HG02870 (cell line): Measurements from ENCODE around the gene ZIC5.
"Not testable (repeated sequence)": the region's sequence is repeated elsewhere in the genome, so short reads cannot be mapped to it uniquely, and the experiment has no call there.

Experiments used
- ATAC-seq: cut with Tn5 transposase; IDR thresholded peaks from one replicate; pipeline ENCODE4 v1.9.1; 2021; ENCODE audit warnings: mild to moderate bottlenecking, moderate library complexity; ENCODE audit not compliant: unreplicated experiment

ZIC5 gene

DNA sequence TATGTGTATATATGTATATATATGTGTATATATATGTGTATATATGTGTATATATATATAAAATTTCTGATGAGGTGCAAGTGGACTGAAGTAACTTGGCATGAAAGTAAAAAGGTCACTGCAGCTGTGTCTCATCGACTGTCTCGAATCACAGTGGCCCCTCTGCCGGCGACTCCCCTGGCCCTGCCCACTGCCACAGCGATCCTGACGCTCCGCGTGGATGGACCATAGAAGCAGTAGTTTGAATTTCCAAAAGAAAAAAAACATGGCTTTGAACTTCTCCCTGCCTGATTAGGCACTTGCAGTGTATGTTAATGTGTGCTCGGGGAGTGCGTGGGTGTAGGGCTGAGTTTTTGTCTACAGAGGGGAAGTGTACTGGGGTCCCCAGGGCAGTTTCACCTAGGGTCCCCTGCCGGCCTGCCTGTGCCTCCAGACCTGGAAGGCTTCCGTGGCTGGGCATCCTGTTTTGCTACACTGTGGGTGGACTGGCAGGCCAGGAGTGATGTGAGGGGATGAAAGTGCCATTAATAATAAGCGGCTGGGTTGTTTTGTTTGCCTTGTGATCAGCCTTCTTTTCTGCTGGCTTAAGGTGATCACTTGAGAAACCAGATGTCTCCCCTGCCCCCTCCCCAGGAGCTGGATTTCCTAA lies 10.8 kb downstream of the ZIC5 start:
- no peak for ATAC-seq

DNA sequence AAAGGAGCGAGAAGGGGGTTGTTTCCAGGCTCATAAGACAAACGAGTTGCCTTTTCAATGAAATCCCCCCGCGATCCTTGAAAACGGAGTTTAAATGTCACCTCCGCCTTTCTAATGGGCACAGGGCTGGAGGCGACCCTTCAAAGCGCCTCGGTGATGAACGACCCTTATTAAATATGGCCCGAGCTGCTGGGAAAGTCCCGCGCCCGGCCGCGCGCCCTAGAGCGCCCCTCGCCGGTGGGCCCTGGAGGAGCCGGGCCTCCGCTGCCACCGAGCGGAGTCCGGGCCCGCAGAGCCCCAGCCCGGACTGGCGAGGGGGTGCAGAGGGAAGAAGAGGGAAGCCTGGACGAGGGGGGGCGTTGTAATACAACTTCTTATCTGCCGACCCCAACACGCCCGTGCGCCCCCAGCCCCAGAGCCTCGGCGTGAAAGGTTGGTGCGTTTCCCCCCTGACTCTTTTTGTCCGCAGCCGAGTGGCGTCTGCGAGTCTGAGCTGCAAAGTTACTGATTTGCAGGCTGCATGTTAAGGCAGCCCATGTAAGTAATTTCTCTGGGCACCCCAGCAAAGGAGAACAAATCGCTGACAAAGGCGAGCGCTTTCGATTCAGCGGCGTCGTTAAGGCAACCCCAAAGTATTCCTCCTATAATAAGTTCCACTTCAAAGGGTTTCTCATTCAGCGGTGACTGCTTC lies 11.9 kb downstream of the ZIC5 start:
- no peak for ATAC-seq

DNA sequence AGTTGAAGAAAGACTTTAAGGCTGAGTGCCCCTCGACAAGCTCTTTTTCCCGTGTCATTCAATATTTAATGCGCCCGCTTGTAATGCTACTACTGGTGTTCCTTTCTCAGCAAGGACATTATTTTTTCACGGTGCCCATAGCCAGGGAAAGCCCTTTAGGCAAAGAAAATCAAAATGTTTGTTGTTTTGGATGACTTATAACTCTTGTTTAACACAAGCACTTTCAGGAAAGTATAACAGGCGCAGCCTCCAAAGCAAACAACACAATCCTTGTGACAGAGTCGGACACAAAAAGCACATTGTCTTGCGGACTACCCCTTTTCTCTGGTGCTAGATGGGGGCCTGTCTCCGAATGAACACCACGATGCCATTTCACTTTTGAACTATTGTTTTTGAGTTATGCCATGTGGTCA lies 12.4 kb downstream of the ZIC5 start:
- ATAC-seq: no peak

DNA sequence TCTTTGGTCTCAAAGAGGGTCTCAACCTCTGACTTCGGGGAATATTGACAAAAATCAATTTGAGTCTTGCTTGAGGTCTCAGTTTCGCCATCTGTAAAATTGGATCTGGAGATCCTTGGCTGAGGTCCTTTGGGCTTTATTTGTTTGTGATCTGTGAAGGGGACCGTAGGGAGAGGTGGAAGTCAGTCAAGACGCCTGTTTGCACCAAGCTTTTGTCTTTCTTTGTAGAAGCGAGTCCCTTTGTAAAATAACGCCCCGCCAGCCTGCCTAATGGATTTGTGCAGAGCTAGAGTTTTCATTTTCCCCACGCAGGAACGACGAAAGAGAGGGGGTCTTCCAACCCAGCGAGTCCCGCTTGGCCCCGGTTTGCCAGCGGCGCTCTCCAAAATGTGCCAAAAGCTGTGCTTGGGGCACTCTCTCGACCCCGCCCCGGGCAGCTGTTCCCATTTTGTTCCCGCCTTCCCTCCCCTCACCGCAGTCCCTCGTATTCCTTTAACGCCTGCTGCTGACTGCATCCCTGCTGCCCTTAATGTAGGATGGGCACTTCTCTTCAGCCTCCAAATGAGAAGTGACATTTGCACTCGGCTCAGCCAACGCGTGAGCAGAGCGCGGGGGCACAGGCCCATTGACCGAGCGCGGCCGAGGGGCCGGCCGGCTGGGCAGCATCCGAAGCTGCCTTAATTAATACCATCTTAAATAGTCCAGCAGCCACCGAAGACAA lies 13.0 kb downstream of the ZIC5 start:
- ATAC-seq: no peak

DNA sequence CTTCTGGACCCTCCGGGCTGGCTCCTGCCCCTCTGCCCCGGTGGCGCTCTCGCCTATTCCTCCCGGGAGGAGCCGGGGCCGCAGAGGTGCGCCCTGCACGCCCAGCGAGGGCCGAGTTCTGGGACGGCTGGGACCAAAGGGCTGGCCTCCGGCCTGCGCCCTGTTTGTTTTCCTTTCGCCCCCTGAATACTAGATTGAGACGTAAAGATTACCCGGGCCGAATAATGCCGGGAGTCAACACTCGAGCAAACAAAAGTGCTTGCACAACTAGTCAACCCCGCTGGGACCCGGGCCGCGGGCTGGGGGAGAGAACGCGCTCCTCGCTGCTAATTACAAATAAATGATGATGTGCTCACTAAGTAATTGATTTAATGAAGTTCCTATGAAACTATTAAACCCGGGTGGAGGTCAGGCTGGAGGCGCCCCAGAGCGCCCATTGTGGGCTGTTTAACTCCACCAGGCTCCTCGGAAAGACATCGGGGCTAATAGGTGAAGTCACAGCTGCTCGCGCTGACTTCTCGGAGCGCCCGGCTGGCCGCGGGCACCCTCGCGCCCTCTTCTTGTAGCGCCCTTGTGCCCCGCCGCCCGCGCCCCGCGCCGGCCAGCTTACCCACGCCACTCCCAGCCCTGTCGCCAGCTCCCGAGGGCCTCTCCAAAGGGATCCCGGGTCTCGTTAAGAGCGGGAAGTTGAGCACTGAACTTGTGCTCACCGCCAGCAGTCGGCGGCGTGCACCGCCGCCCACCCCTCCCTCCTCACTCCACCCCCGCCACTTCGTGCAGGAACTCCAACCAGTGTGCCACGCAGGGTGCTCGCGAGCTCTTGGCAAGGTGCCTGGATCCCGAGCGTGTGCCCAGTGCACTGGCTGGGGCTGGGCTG lies 14.9 kb downstream of the ZIC5 start:
- no peak for ATAC-seq

DNA sequence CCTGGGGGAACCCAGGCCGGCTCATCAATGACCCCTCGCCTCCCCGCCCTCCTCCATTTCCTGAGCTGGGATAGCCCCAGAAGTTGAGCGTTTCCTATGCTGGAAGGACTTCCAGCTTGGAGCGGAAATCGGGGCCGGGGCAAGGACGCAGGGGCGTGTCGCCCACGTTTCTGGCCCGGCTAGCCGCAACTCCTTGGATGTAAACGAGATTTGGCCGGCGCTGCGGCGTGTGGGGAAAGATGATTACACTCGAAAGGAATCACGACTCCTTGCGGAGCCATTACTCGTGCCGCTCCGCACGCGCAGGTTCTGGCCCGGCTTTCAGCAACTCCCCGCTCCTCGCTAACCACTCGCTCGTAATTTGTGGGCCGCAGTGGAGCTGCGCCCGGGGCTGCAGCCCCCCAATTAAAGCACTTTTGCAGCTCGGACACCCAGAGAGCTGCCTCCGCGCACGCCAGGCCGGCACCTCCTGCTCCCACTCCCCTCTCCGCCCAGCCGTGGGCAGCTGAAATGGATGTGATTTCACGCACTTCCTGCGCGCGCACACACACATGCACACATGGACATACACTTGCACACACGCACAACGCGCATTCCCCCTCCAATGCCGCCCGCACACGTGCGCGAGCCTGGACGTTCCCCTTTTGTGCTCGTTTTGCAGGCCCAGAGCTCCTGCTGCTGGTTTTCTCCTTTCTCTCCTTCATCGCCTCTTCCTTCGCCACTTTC lies 15.7 kb downstream of the ZIC5 start:
- no peak for ATAC-seq

DNA sequence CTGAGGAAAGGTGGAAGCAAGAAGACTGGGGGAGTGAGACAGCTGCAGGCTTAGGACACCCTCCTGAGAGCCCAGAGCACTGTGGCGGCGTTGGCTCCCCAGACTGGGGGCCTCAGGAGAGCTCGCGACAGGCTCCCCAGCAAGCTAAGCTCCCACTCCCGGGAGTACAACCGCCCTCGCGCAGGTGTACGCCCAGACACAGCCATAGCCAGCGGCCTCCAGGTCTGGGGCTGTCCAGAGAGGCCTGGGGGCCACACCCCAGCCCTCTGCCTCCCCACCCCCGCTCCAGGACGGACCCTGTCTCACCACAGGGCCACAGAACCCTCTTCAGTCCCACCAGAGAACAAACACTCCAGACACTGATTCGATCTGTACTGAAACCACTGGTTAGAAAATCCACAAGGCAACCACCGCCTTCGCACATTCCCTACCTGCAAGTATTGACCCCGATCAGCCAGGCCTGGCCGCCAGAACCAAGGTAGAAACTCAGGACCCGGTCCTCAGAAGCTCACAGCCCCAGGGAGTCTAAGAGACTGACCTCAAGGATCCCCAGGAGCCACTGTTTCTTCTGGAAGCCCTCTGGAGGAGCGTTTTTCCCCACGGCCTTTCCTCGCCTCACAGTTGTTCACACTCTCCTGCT lies 16.3 kb downstream of the ZIC5 start:
- ATAC-seq: no peak

DNA sequence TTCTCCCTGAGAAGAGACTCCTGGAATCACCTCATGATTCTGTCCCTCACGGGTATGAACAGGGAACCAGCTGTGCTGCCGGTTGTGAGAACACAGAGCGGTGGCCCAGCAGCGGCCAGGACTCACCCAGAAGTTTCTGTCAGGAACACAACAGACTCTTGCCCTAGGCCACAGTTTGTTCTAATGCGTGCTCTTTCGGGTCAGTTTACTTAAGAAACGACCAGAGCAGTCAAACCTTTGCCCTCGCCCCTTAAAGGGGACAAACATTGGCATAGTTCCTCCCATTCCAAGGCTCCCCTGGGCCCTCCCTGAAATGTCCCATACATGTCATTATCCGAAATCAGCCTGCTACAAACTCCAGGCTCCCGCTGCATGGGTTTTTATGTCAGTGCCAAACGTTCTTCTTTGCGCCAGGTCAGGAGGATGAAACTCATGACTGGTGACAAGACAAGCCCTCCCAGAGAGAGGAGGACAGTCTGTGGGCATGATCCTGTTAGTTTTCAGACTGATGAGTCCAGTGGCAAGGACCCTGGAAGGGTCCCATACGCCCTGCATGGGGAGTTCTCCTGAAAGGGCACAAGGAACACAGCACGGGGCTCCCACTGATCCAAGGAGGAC lies 18.3 kb downstream of the ZIC5 start:
- ATAC-seq: no peak

DNA sequence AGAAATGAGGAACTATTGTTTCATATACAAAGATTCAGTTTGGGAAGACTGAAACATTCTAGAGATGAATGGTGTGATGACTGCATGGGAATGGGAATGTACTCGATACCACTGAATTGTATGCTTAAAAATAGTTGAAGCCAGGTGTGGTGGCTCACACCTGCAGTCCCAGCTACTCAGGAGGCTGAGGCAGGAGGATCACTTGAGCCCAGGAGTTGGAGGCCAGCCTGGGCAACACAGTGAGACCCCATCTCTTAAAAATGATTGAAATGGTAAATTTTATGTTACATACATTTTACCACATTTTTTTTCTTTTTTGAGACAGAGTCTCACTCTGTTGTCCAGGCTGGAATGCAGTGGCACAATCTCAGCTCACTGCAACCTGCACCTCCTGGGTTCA lies 19.9 kb downstream of the ZIC5 start:
- not testable (repeated sequence) for ATAC-seq

DNA sequence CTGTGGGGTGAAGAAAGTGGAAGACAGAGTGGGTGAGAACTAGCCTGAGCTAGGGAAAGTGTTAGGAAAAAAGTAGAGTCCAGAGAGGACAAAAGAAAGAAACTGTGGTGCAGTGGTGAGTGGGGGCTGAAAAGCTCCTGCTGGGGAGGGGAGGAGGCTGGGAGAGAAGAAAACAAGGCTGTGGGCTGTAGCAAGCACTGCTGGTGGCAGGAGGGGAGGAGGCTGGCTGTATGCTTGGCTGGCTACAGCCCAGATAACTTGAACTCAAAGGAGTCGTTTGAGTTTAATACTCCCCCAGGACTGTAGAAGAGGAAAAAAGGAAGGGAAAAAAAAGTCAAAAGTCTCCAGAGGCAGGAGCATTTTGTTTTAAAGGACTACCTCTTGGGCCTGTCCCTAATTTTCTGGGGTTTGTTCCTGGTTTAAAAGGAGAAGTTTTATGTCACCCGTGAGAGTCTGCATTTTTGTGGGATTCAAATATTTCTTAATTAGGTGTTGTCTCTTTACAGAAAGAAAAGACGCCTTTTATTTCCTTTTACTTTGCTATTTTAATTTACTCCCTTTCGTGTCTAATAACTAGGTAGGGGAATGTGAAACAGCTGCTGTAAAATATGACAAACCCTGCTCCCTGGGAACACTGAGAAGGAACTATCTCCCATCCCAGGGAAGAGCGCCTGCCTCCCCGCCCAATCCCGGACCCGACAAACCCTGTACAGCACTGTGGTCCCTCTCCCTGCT lies 21.7 kb downstream of the ZIC5 start:
- ATAC-seq: no peak

DNA sequence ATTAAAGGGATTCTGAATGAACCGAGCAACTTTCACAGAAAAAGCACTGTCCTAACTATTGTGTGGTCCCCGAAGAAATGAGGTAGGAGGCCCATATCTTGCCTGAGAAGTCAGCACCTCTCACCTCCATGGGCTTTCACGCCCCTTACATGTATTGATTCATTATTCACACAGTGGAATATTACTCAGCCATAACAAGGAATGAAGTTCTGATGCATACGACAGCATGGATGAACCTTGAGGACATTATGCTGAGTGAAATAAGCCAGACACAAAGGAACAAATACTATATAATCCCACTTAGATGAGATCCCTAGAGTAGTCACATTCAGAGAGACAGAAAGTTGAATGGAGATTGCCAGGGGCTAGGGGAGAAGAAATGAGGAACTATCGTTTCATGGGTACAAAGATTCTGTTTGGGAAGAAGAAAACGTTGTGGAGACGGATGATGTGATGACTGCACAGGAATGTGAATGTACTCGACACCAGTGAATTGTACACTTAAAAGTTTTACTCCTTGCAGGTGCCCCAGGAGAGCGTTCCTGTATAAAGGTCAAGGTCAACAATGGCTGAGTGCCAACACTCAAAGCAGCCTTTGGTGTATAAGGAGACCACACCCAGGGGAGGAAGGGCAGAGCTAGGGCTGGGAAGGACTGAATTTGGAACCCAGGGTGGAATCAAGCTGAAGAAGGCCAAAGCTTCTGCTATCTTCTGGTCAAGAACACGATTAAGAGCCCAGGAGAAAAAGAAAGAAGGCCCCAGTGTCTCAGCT lies 22.5 kb downstream of the ZIC5 start:
- ATAC-seq: no peak

DNA sequence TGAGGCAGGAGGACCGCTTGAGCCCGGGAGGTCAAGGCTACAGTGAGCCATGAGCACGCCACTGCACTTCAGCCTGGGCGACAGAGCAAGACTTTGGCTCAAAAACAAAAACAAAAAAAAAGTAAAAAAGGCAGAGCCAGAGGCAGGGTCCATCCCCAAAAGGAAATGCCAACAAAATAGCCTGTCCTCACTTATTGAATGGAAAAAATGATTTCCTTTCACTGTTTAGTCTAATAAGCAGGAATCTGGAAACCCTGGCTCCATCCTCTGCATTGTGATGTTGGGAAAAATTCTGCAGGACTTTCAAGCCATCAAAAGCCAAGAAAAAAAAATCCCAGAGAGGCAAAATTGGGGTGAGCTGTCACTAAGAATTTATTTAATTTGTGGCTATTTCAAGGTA lies 23.2 kb downstream of the ZIC5 start:
- no peak for ATAC-seq

DNA sequence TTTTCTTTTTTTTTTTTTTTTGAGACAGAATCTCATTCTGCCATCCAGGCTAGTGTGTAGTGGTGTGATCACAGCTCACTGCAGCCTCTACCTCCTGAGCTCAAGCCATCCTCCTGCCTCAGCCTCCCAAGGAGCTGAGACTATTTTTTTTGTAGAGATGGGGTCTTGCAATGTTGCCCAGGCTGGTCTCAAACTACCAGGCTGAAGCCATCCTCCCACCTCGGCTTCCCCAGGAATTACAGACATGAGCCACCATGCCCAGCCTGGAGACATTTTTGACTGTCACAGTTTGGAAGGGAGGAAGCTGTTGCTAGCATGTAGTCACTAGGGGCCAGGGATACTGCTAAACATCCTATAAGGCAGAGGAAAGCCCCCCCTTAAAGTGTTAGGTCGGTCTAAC lies 23.9 kb downstream of the ZIC5 start:
- no peak for ATAC-seq

DNA sequence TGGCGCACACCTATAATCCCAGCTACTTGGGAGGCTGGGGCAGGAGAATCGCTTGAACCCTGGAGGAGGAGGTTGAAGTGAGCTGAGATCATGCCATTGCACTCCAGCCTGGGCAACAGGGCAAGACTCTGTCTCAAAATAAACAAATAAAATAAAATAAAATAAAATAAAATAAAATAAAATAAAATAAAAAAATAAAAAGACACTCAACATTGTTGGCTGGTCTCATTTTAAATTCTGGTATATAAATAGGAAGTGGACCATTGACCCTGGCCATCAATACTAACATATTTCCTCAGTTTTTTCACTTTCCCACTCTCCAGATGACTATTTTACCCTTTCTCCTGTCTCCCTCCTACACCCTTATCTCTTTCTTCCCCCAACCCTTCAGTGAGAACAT lies 26.1 kb downstream of the ZIC5 start:
- not testable (repeated sequence) for ATAC-seq

DNA sequence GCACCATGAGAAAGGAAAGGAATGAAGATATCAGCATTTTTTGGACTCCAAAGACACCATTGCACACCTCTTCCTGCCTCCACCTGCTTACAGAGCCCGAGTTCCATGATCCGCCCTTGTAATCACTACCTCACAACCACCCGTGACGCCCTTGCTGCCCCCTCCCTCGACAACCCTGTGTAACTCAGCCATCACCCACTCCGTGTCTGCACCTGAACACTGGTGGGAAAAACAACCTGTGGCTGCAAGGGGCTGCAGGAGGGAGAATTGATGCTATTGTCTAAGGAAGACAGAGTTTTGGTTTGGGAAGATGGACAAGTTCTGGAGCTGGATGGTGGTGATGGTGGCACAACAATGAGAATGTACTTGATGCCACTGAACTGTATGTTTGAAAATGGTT lies 27.0 kb downstream of the ZIC5 start:
- no peak for ATAC-seq

DNA sequence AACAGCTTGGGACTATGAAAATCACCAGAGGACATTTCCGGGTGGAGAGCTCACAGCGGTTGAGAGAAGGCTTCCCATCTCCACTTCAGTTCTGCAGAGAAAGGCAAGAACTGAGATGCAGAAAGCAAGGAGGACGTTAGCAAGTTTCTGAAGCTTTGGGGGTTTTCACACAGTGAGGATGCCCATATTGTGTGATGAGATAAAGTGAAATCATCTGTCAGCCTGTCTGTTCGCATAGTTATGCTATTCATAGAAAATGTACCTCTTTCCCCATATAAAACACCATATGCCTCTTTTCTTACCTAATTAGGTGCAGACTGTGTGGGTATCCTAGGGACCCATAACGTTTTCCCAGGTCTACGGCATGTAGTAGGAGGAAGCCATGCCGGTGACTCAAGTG lies 27.5 kb downstream of the ZIC5 start:
- no peak for ATAC-seq

DNA sequence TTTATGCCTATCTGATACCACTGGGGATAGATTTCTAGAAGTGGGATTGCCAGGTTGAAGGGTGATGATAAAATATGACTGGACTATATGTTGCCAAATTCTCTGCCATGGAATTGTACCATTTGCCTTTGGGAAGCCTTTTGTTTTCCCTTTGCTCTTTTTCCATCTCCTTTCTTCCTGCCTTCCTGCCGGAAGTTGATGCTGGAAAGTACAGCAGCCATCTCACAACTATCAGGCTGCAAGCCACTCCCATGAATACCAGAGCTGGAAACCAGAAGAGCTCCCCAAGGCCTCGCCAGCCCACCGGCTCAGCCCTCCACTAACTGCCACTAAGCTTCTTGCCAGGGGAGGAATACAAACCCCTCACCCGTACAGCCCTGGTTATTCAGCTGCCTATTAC lies 29.7 kb downstream of the ZIC5 start:
- no peak for ATAC-seq

DNA sequence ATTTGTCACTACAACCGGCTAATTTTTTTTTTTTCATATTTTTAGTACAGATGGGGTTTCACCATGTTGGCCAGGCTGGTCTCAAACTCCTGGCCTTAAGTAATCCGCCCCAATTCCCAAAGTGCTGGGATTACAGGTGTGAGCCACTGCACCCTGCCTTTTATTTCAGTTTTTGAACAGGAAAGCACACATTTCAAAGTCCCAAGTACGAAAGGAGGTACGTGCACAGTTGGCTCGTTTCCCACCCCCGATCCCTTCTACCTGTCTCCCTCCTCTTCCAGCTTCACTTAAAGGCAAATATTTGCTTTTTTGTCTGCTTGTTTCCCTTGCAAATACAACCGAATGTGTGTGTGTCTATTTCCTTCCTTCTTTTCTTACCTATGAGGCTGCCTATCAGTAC lies 30.5 kb downstream of the ZIC5 start:
- ATAC-seq: no peak
